IPS-18c (cell line): Measurements from ENCODE around the gene FAM110A.
A peak's percentile ranks its signal among the peaks of the same experiment; 100 is the strongest.
"Not testable (repeated sequence)": the region's sequence is repeated elsewhere in the genome, so short reads cannot be mapped to it uniquely, and the experiment has no call there.

Source experiments
- H3K4me3 ChIP-seq: 2 replicates; pipeline ENCODE4 v1.7.0; 2013; ENCODE audit warnings: low read depth, mild to moderate bottlenecking, low read length, moderate library complexity; ENCODE audit not compliant: insufficient read depth
- H3K9me3 ChIP-seq: one replicate; pipeline ENCODE4 v1.6.1; 2013; ENCODE audit warnings: mild to moderate bottlenecking, low read length, moderate library complexity; ENCODE audit not compliant: control insufficient read depth, insufficient read depth

The FAM110A gene

DNA sequence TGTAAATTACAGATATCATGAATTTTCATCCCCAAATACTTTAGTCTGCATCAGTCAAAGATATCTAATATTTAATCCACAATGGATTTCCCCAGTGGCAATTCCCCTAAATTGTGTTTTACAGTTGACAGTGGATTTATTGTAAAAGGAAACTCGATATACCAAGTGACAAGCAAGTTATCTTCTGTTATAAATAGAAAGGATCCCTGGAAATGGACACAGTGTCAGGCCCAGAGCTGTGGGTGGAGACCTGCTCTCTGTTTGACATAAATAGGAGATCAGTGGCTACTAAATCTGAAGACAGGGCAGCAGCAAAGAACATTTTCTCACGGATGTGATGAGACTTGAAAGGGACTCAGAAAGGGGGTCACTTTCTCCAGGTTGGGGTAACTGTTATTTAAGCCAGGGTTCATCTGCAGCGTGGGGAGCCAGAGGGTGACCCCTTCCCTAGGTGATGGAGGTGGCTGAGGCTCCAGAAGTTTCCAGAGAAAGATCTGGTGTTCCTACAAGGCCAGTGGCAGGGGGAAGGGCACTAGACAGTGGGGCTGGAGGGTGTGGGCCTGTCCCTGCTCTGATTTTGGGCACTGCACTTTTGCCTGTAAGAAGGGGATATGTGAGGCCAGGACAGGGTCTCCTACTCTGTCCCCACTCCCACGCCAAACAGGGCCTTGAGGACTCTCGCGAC, 12.3 kb upstream of the FAM110A start:
- Histone ChIP-seq H3K4me3 (no peak overlapping the region), H3K9me3 (no peaks in the 10 kb centered on the region)

DNA sequence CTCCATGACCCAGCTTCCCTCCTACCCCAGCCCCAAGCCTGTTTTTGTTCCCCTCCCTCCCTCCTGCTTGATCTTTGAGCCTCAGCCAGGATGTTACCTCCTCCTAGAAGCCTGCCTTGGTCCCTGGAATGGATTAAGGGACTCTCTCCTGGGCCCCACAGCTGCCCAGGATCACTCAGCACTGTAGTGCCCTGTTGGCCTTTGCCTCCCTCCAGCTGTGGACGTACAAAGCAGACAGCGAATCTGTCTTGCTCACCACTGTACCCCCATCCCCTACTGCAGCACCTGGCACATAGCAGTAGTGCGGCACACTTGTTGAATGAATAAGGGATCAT, 11.8 kb upstream of the FAM110A start:
- Histone ChIP-seq H3K4me3 (no peak overlapping the region), H3K9me3 (no peaks in the 10 kb centered on the region)

DNA sequence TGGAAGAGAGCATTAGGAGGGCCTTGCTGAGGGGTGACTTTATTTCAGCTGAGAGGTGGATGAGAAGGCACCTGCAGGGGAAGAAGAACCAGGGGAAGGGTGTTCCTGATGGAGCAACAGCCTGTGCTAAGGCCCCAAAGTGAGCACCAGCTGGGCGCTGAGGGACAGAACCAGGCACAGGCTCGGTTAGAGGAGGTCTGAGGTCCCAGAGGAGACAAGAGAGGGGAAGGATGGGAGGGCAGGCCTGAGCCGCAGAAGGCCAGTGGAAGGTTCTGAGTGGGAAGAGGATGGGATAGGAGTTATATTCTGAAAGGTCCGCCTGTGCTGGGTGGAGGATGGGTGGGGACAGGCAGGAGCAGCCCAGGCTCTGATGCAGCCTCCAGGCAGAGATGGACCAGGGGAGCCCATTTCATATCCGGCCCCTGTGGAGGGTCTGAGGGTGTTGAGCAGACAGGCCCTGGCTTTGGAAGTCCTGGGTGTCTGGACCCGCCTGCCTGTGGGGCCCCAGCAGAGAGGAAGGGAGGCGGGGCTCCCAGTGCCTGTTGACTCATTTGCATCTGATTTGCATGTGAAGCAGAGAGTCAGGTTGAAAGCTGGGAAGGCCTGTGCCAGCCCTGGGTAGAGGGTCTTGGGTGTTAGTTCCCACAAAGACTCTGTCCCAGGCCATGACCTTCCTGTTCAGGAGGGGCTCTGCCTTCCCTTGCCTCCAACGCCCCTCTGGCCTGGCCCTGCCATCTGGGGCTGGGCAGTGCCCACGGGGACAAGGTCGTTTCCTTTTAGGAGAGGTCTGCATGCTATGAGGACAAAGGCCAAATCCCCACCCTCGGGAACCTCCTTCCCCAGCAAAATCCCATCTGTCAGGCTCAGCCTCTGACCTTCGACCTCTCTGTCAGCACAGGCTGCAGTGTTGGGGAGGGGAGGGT, 10.6 kb upstream of the FAM110A start:
- no peaks in the 10 kb centered on the region for H3K9me3 ChIP-seq
- no peak overlapping the region for H3K4me3 ChIP-seq

DNA sequence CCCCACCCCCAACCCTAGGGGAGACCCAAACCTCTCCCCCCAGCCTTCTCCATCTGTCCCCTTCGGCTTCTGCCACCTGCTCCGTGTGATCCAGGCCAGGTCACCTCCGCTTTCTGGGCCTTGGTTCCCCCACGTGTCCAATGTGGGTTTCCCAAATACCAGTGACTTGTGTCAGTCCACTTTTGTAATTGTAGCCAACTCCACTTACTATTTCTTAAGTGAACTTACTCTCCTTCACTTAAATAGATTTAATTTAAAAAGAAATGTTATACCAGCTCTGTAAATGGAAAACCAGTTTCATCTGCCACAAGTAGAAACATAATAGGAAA, 10.0 kb upstream of the FAM110A start:
- Histone ChIP-seq H3K9me3 (no peaks in the 10 kb centered on the region), H3K4me3 (no peak overlapping the region)

DNA sequence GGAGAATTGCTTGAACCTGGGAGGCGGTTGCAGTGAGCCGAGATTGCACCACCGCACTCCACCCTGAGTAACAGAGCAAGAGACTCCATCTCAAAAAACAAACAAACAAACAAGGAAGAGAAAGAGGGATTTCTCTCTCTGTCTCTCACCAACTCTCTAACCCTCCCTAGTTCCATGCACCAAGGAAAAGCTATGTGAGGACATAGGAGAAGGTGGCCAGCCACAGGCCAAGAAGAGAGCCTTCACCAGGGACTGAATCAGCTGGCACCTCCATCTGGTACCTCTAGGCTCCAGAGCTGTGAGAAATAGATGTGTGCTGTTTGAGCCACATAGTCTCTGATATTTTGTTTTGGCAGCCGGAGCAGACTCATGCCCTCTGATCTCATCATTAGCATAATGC, 9.0 kb upstream of the FAM110A start:
- no peak overlapping the region for H3K4me3 ChIP-seq
- no peaks in the 10 kb centered on the region for H3K9me3 ChIP-seq

DNA sequence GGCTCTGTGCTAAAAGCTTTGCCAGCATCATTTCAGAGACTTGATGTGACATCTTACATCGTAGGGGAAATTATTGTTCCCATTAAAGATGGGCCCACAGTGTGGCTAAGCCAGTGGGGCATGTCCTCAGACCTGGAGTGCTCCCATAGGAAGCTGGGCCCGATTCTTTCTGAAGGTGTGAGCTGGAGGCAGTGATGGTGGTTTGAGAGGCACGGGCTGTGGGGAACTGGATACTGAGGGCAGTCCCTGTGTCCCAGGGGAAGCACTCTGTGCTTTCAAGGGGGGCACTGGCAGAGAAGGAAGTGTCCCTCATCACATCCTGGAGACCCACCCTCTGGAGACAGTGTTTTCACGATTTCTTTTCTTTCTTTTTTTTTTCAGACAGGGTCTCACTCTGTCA, 8.6 kb upstream of the FAM110A start:
- no peaks in the 10 kb centered on the region for H3K9me3 ChIP-seq
- no peak overlapping the region for H3K4me3 ChIP-seq

DNA sequence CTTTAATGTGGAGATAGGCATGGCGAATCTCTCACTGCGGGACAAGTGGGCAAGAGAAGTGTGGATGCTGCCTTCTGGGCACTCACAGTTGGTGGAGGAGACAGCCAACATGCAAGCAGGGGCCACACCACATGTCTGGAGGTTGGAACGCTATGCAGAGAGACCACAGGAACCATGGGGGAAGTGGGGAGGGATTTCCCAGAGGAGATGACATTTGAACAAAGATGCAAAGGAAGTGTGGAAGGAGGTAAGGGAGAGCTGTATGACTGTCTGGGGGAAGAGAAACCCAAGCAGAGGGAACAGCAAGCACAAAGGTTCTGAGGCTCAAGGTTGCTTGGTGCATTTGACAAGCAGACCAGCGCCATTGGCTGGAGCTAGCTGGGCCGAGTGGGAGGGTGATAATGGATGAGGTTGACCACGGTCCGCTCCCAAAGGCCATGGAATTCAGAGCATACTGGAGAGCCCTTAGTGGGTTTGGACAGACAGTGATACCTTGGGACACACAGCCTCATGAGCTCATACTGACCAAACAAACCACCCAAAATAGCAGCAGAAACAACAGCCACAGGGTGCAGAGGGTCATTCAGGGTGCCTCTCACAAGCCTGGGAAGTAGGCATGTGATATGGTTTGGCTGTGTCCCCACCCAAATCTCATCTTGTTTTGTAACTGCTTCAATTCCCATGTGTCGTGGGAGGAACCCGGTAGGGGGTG, 7.6 kb upstream of the FAM110A start:
- Histone ChIP-seq H3K9me3 (no peaks in the 10 kb centered on the region), H3K4me3 (no peak overlapping the region)

DNA sequence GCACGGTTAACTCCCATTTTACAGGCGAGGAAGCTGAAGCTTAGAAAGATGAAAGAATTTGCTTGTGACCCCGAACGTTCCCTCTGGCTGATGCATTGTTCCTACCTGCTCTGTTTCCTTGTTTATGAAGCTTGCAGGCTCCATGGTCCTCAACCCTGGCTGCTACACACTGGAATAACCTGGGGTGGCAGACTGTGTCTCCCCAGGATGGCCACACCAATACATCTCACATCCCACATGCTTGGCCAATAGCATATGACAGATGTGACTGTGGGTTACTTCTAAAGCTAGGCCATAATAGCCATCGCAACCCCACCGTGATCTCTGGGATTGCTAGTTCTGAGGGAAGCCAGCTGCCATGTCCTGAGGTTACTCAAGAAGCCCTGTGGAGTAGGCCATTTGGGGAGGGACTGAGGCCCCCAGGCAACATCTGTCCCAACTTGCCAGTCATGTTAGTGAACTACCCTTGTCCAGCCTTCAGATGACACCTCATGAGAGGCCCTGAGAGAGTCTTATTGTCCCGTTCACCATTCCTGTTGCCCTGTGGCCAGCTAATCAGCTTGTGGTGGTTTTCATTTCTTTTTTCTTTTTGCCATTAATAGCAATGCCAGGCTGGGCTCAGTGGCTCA, 6.7 kb upstream of the FAM110A start:
- H3K9me3 ChIP-seq, result no peaks in the 10 kb centered on the region
- no peak overlapping the region for H3K4me3 ChIP-seq

DNA sequence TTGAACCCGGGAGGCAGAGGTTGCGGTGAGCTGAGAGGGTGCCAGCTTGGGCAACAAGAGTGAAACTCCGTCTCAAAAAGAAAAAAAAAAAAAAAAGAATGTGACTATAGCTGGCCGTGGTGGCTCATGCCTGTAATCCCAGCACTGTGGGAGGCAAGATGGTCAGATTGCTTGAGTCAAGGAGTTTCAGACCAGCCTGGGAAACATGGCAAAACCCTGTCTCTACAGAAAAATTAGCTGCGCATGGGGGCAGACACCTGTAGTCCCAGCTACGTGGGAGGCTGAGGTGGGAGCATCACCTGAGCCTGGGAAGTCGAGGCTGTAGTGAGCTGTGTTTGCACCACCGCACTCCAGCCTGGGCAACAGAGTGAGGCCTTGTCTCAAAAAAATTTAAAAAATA, 5.5 kb upstream of the FAM110A start:
- H3K9me3 ChIP-seq, H3K4me3 ChIP-seq: not testable (repeated sequence)

DNA sequence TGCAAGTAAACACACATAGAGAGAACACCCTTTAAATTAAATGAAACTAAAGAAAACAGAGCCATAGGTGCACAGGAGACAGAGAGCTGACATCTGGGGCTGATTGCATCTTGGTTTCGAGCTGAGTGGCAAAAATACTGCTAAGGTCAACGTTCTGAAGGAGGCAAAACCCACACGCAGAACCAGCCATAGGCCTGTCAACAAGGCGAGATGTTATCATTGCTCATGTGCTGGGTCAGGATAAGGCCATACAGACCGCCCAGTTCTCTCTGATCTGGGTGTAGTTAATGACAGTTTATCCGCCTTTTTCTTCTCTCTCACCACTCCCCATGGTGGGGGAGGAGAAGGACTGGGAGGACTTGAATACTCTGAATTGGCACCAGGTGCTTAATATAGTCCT, 4.5 kb upstream of the FAM110A start:
- no peaks in the 10 kb centered on the region for H3K9me3 ChIP-seq
- H3K4me3 ChIP-seq, result no peak overlapping the region

DNA sequence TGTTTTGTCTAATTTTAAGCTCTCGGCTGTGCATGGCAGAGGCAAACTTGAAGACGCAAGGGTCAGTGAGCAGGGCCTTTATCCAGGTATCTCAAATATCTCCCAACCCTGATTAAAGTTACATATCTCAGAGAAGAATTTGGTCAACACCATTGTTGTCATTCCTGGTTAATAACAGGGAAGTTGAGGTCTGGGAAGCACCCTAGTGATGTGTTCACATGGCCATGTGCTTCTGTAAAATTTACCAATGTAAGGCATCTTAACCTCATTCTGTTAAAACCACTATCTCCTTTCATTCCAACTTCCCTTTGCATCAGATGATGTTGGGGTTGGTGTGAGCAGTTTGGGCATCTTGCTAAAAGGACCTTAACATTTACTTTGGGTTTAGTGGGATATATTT, 4.0 kb upstream of the FAM110A start:
- H3K4me3 ChIP-seq, result no peak overlapping the region
- H3K9me3 ChIP-seq, result no peaks in the 10 kb centered on the region

DNA sequence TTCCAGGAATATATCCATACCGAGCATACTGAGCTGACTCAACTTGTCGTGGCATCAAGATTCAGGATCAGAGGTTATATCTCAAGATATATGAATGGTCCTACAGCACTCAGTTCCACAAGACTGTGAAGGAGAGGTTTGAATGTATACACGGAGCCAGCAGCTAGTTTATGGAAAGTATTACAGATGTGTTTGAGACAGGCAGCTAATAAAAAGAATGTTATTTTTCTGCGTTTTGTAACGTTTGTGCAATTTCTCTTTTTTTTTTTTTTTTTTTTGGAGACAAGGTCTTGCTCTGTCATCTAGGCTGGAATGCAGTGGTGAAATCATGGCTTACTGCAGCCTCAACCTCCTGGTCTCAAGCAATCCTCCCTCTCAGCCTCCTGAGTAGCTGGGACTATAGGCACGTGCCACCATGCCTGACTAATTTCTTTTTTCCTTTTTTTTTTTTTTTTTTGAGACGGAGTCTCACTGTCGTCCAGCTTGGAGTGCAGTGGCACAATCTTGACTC, 3.4 kb upstream of the FAM110A start:
- Histone ChIP-seq H3K4me3 (no peak overlapping the region), H3K9me3 (no peaks in the 10 kb centered on the region)

DNA sequence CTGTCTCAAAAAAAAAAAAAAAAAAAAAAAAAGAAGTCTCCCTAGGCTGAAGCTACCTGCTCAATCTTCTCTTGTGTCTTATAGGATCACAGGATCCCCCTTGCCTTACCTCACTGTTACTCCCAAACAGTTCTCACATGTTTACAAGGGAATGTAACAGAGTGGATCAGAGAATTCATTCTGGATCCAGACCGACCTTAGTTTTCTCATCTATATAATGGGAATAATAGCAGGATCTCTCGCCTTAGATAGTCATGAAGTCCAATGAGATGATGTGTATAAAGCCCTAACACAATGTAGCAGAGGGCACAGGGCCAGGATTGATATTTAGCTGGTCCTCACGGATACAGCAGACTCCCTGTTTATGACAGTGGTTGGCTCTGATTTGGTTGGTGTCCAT, 2.3 kb upstream of the FAM110A start:
- Histone ChIP-seq H3K9me3 (no peaks in the 10 kb centered on the region), H3K4me3 (no peak overlapping the region)

DNA sequence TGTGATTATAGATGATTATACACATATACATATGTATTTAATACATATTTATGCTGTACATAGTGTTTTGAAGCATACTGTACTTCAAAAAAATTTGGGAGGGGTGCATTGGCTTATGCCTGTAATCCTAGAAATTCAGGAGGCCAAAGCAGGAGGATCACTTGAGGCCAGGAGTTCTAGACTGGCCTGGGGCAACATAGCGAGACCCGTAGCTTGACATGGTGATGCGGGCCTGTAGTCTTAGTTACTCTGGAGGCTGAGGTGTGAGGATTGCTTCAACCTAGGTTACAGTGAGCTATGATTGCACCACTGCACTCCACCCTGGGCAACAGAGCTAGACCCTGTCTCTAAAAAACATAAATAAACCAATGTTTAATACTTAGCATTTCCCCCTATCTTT, 1.6 kb upstream of the FAM110A start:
- Histone ChIP-seq H3K4me3 (no peak overlapping the region), H3K9me3 (no peaks in the 10 kb centered on the region)

DNA sequence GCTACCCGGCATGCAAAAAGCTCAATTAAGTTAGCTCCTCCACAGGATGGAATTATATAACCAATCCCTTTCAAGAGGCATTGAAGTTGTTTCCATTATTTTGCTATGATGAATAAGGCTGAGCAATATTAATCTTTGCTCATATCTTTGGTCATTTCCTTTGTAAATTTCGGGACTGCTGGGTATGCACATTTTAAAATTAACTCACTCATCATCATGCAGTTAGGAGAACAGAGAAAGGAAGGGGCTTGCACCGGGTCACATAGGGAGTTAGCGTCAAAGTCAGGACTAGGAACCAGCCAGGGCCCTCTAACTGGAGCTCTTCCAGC, 430 bp upstream of the FAM110A start:
- Histone ChIP-seq H3K4me3 (peak overlapping the region; percentile 38), H3K9me3 (no peaks in the 10 kb centered on the region)

DNA sequence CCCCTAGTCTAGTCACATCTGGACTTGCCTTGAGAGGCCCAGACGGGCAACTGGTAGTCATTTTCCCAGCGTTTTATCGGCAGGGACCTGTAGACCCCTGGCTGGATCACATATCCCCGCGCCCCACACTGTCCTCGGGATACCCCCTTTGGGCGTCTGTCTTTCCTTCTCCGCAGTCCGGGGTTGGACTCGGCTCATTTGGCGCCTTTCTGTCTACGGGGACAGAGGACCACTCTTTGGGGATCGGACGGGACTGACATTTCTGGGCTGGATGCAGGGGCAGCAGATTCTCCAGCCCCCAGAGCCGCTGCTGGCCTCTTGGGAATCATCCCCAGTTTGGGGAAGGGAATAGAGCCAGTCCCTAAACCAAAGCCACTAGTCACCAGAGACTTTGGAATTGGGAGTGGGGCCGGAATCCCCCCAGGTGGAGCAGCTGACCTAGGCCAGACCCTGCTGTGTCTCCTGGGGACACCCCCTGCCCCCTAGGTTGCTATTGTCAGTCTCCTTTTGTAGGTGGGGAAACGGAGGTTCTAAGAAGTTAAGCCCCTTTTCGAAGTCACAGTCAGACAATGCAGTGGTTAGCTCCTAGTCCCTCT, 734 bp downstream of the FAM110A start:
- Histone ChIP-seq H3K9me3 (no peaks in the 10 kb centered on the region), H3K4me3 (peak overlapping the region; percentile 87)

DNA sequence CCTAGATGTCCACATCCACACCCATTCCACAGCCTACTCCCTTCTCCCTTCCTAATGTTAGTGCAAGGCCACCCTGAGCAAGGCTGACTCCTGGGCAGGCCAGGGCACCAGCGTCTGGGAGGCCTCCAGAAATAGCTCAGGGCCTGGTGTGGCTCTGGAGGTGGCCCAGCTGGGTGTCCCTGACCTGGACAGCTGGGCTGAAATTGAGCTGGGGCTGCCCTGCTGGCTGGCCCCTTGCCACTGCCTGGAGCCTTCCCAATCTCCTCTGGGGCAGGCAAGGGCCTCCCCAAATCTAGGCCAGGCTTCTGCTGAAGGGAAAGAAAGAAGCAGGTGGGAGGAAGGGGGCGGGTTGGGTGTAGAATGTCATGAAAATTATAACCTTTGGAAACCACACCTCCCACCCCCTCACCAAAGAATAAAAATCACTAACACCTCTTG, 2.1 kb downstream of the FAM110A start:
- Histone ChIP-seq H3K4me3 (no peak overlapping the region), H3K9me3 (no peaks in the 10 kb centered on the region)
